GM18870 (cell line): Measurements from ENCODE around the gene GNB1.
"Not testable (repeated sequence)": the region's sequence is repeated elsewhere in the genome, so short reads cannot be mapped to it uniquely, and the experiment has no call there.

Experiments used
- ATAC-seq: cut with Tn5 transposase; IDR thresholded peaks from one replicate; pipeline ENCODE4 v1.9.1; 2021; ENCODE audit warnings: moderate library complexity; ENCODE audit not compliant: unreplicated experiment

Gene GNB1

GRCh38 chr1:1861761-1862310 is 29.1 kb downstream of the GNB1 start:
- ATAC-seq: not testable (repeated sequence)

GRCh38 chr1:1861339-1861730 is 29.6 kb downstream of the GNB1 start:
- ATAC-seq: no peak

GRCh38 chr1:1859970-1860697 is 30.8 kb downstream of the GNB1 start:
- ATAC-seq: not testable (repeated sequence)

- ATAC-seq: no peak
Observed at GRCh38 chr1:1858382-1859086, 32.4 kb downstream of the GNB1 start.

GRCh38 chr1:1857096-1857703 is 33.7 kb downstream of the GNB1 start:
- no peak for ATAC-seq

GRCh38 chr1:1856161-1856560 is 34.7 kb downstream of the GNB1 start:
- ATAC-seq: not testable (repeated sequence)

GRCh38 chr1:1853593-1854257 is 37.2 kb downstream of the GNB1 start:
- ATAC-seq: no peak

- no peak for ATAC-seq
Observed at GRCh38 chr1:1852619-1853414, 38.1 kb downstream of the GNB1 start.

- ATAC-seq: no peak
Observed at GRCh38 chr1:1847890-1848289, 43.0 kb downstream of the GNB1 start.

- ATAC-seq: no peak
Observed at GRCh38 chr1:1847061-1847850, 43.6 kb downstream of the GNB1 start.

GRCh38 chr1:1846386-1846918 is 44.4 kb downstream of the GNB1 start:
- no peak for ATAC-seq

GRCh38 chr1:1842360-1843146 is 48.3 kb downstream of the GNB1 start:
- ATAC-seq: no peak

GRCh38 chr1:1841575-1841995 is 49.3 kb downstream of the GNB1 start:
- ATAC-seq: no peak

- no peak for ATAC-seq
Observed at GRCh38 chr1:1839311-1839965, 51.4 kb downstream of the GNB1 start.

- no peak for ATAC-seq
Observed at GRCh38 chr1:1836119-1836518, 54.8 kb downstream of the GNB1 start.

- no peak for ATAC-seq
Observed at GRCh38 chr1:1835546-1835945, 55.3 kb downstream of the GNB1 start.

- no peak for ATAC-seq
Observed at GRCh38 chr1:1833916-1834325, 57.0 kb downstream of the GNB1 start.

GRCh38 chr1:1833456-1833855 is 57.4 kb downstream of the GNB1 start:
- ATAC-seq: no peak
